GM04503 (cell line): ENCODE measurements around the gene ATP2A3.
A peak's percentile ranks its signal among the peaks of the same experiment; 100 is the strongest.

Experiments
- DNase-seq: peaks from one replicate; pipeline ENCODE4 v3.0.0-alpha.2; 2012; ENCODE audit warnings: low read depth

ATP2A3 gene

DNA sequence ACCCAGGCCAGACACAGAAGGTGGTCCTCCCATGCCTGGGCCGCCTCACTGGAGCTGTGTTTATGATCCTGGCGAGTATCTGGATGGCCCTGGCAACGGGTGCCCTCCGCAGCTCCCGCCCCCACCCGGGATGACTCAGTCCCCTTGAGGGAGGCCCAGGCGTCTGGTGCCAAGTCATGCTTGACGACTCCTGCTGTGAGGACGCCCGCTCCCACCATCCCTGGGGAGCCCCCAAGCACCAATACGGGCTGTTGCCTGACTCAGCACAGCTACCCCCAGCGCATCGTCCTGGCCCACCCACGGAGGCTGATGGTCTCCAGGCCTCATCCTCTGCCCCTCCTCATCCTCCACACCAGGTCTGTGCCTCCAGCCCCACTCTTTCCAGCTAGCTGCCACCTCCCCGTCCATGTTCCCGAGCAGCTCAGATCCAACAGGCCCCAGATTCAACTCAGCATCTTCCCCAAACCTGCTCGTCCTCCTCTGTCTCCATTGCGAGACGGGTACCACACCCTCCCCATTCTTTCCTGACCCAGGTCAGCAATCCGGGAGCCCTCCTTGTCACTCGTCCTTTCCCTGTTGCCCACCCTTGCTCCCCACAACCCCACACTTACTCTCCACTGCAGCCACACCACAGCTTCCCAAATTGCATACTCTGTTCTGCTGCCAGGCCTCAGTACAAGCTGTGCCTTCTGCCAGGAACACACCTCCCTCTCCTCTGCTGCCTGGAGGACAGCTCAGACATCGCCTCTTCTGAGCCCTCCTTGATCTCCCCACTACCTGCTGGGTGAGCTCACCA is 74.0 kb downstream of the ATP2A3 start:
- DNase-seq = peak; percentile 81

DNA sequence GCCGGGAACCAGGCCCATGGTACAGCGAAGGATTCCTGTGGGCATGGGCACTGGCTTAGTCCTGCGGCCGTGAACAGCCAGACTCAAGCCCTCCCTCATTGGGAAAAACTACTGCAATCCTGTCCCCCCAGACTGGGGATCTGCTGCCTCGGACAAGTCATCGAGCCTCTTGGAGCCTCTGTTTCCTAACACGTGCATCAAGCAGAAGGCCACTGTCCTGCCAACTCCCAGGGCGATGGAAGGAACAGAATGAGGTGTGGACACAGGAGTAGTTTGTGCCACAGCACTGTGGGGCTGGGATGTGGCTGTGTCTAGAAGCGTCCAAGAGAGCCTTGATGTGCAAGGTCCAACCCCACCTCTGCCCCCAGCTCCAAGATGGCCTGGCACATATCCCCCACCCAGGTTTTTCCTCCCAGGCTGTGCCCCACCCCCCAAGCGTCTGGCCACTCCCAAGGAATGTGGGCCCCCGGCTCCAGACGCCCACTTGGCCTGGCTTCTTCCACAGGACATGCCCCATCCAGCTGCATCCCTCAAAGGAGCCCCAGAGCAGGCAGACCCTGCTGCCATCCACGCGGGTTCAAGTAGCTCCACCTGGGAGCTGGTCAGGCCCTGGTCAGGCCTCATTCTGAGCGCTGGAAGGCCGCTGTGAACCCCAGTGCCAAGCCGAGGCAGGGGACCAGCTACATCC is 74.8 kb downstream of the ATP2A3 start:
- no peak for DNase-seq

GRCh38 chr17:3888343-3889171 is 75.7 kb downstream of the ATP2A3 start:
- DNase-seq = peak; percentile 81

GRCh38 chr17:3887804-3888203 is 76.4 kb downstream of the ATP2A3 start:
- DNase-seq = no peak

- DNase-seq = no peak
Measured at GRCh38 chr17:3887394-3887793, 76.8 kb downstream of the ATP2A3 start.

DNA sequence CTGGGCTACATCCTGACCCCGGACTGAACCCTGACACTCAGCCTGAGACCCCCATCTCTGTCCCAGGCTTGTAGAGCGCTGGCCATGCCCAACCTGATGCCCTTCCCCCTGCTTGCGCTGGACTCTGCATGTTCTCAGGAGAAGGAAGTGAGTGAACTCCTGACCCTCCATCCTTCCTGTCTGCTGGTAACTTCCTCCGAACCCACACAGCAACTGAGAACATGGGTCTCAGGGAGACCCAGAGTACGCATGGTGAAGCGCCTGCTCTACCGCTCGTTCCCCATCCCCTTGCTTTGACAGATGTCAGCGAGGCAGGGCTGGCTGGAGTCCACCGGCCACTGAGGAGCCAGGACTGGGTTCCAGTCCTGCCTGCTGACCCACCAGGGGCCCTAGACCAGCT is 77.5 kb downstream of the ATP2A3 start:
- DNase-seq = no peak

GRCh38 chr17:3885970-3886369 is 78.3 kb downstream of the ATP2A3 start:
- no peak for DNase-seq

DNA sequence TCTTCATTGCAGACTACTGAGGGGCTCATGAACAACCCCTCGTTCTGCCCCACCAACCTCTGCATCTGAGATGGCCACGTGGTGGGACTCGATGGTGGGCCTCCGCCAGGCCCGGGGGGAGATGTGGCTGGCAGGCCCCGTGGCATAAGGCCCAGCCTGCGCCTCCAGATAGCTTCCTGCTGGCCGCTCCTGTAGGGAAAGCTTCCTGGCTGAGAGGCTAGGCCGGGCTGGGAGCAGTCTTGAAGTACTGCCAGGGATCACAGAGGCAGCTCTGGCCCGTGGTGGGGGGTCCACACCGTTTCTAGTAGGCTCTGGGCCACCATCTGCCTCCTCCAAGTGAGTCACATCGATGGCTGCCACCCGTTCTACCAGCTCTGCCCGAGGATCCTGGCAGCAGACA is 79.0 kb downstream of the ATP2A3 start:
- DNase-seq = no peak

DNA sequence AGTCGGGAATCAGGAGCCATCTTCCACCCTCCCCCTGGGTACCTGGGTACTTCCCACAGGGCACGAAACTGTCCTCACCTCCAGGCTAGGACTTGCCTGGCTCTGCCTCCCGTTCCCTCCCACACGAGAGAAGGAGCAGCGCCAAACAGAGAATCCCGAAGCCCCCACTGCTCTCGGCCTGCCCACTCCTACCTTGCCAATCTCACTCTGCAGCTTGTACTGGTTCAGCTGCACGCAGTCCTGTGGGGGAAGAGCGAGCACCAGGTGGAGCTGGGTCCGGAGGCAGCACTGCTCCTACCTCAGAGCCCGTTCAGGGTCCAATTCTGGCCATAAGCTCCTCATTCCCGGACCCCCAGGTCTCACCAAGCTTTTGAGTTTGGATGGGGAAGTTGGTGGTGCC is 80.0 kb downstream of the ATP2A3 start:
- no peak for DNase-seq

DNA sequence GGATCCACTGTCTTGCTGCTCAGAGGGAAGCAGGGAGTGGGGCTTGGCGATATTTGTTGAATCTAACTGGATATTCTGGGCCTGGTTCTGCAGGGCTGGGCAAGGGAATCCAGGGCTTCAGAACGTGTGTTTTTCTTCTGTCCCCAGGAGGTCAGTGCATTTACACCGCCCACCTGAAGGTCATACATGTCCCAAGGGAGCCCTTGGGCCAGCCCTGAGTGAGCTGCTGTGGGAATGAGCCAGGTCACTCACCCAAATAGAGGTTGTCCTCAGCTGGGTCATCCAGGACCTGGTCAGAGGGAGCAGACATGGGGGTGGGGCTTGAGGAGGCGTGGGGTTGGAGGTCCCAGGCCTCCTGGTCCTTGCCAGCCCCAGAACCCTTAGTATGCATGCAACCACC is 82.0 kb downstream of the ATP2A3 start:
- no peak for DNase-seq

DNA sequence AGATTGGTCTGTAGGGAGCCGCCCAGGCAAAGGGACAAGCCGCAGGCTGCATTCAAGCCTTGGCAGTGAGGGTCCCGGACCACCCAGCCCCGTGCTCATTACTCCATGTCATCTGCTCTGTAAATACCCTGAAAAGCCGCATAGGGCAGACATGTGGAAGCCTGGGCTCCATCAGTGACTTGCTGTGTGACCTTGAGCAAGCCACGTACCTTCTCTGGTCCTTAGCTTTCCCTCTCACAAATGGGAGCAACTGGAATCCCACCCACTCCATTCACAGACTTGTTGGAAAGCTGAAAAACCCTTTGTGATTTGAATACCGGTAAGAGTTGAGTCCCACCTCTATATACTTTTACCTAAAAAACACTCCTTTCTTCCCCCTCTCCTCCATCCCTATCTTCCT is 83.3 kb downstream of the ATP2A3 start:
- DNase-seq = no peak

GRCh38 chr17:3879591-3880417 is 84.4 kb downstream of the ATP2A3 start:
- no peak for DNase-seq

GRCh38 chr17:3879186-3879585 is 85.1 kb downstream of the ATP2A3 start:
- no peak for DNase-seq

DNA sequence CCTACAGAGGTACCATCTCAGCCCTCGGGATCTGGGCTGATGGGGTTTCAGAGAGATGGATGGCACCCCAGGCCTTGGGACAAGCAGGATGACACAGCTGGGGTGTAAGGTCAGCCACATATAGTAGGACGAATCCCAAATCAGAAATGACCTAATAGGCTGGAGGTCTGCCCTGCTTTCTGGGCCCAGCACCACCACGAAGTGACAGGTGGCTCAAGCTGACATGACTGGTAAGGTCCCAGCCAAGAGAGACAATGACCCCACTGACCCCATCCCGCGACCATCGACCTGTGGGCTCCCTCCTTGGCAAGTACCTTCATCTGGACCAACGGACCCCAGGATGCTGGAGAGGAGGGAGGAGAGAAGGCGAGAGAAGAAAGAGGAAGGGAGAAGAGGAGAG is 87.0 kb downstream of the ATP2A3 start:
- DNase-seq = no peak

DNA sequence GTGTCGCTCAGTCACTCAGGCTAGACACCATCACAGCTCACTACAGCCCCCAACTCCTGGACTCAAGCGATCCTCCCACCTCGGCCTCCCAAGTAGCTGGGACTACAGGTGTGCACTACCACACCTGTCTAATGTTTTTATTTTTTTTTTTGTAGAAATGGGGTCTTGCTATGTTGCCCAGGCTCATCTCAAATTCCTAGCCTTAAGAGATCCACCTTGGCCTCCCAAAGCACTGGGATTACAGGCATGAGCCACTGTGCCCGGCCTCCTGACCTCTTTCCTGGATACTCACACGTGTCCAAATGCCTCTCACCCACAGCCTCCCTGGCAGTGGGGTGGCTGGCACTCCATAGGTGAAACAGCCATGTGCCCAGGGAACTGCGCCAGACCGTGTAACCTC is 88.9 kb downstream of the ATP2A3 start:
- no peak for DNase-seq
